Naive thymus-derived CD4-positive, alpha-beta T cell (primary cell): ENCODE measurements around the gene KRTAP4-8. TPM values are rescaled to one million over a fixed set of nuclear protein-coding genes. Genes with fewer than 3 reads are reported as not detected.
"Not testable (repeated sequence)": the region's sequence is repeated elsewhere in the genome, so short reads cannot be mapped to it uniquely, and the experiment has no call there.

Experiments
- ATAC-seq: fragments of 150-1000 bp; cut with Tn5 transposase; 2 replicates; pipeline ENCODE4 v1.10.0; 2021; ENCODE audit warnings: mild to moderate bottlenecking, moderate library complexity
- CTCF ChIA-PET: fragments of 350-600 bp; sonication (Branson Sonifier 250); formaldehyde crosslinking; loops from one replicate; lab custom pipeline; 2021; ENCODE audit warnings: antibody characterized with exemption; lab: Charles Lee
- POLR2A ChIA-PET: fragments of 350-600 bp; sonication (Branson Sonifier 250); formaldehyde crosslinking; loops from one replicate; lab custom pipeline; 2021; ENCODE audit warnings: antibody characterized with exemption, inconsistent platforms; lab: Charles Lee
- DNase-seq, 9 donors: peaks; one replicate each; pipeline versions ENCODE4 v3.0.0 to v3.0.0-alpha.2; 2020 to 2022; ENCODE audit warnings: mixed read lengths in 1 of 9
- H3K27ac ChIP-seq: one replicate; pipeline ENCODE4 v1.7.0; 2013; ENCODE audit warnings: mild to moderate bottlenecking, low read depth, low read length, moderate library complexity
- H3K27me3 ChIP-seq, 2 donors: one replicate each; pipeline ENCODE4 v1.7.0; 2013; ENCODE audit warnings: low read length in 2 of 2, mild to moderate bottlenecking in 2 of 2, moderate library complexity in 2 of 2; ENCODE audit not compliant: control insufficient read depth in 2 of 2, insufficient read depth in 2 of 2
- H3K36me3 ChIP-seq, 3 experiments: 1 replicate in 2 of 3; 2 replicates in 1 of 3; pipeline ENCODE4 v1.7.0; 2013; ENCODE audit warnings: low read length in 3 of 3, mild to moderate bottlenecking in 3 of 3, moderate library complexity in 1 of 3; ENCODE audit not compliant: insufficient read depth in 3 of 3, control insufficient read depth in 2 of 3
- H3K4me1 ChIP-seq, 2 donors: one replicate each; pipeline ENCODE4 v1.7.0; 2013; ENCODE audit warnings: low read length in 2 of 2, mild to moderate bottlenecking in 2 of 2, moderate library complexity in 1 of 2; ENCODE audit not compliant: control insufficient read depth in 2 of 2, insufficient read depth in 2 of 2
- H3K4me3 ChIP-seq: 2 replicates; pipeline ENCODE4 v1.7.0; 2013; ENCODE audit warnings: mild to moderate bottlenecking, low read length
- H3K9me3 ChIP-seq, 3 experiments: 1 replicate in 2 of 3; 2 replicates in 1 of 3; pipeline ENCODE4 v1.7.0; 2013; ENCODE audit warnings: low read length in 3 of 3; ENCODE audit not compliant: control insufficient read depth in 2 of 3
- H3K27ac Mint-ChIP-seq, 9 donors: one replicate each; pipeline ENCODE4 v1.8.0; 2020 to 2022; ENCODE audit warnings: mixed read lengths in 9 of 9, mild to moderate bottlenecking in 8 of 9, moderate library complexity in 5 of 9, inconsistent platforms in 2 of 9
- H3K27me3 Mint-ChIP-seq, 5 donors: one replicate each; pipeline ENCODE4 v1.8.0; 2021 to 2022; ENCODE audit warnings: mixed read lengths in 5 of 5, mild to moderate bottlenecking in 1 of 5
- H3K36me3 Mint-ChIP-seq, 5 donors: one replicate each; pipeline ENCODE4 v1.8.0; 2020 to 2022; ENCODE audit warnings: mixed read lengths in 5 of 5, mild to moderate bottlenecking in 3 of 5, inconsistent platforms in 1 of 5
- H3K4me1 Mint-ChIP-seq, 7 donors: one replicate each; pipeline ENCODE4 v1.8.0; 2020 to 2022; ENCODE audit warnings: mixed read lengths in 7 of 7, mild to moderate bottlenecking in 3 of 7, inconsistent platforms in 1 of 7
- H3K4me3 Mint-ChIP-seq, 10 donors: one replicate each; pipeline ENCODE4 v1.8.0; 2020 to 2022; ENCODE audit warnings: mild to moderate bottlenecking in 10 of 10, mixed read lengths in 10 of 10, moderate library complexity in 6 of 10, inconsistent platforms in 2 of 10
- H3K9me3 Mint-ChIP-seq, 11 donors: one replicate each; pipeline ENCODE4 v1.8.0; 2020 to 2022; ENCODE audit warnings: mixed read lengths in 11 of 11, mild to moderate bottlenecking in 4 of 11, inconsistent platforms in 1 of 11, moderate library complexity in 1 of 11
- intact Hi-C, 2 donors: fragments of 100-400 bp; cut with micrococcal nuclease; formaldehyde crosslinking; loops; one replicate each; pipeline ENCODE4 v1.15.1; 2023
- polyA plus RNA-seq, 2 donors: library from polyadenylated mRNA; unstranded; fragments of 300-500 nt; fragmentation: Illumina TruSeq; gene quantifications; one replicate each; pipeline ENCODE4 v1.2.3, GENCODE V29; 2021
- total RNA-seq, 6 experiments: library from RNA in 5 of 6; stranded (reverse) in 5 of 6; gene quantifications; 1 replicate in 5 of 6; 2 replicates in 1 of 6; pipeline ENCODE4 v1.2.3 and lab custom pipeline; 2021 to 2026

KRTAP4-8 gene
- total RNA-seq (not detected), polyA plus RNA-seq (not detected), total RNA-seq (lab: John Stamatoyannopoulos, UW) (not detected)

DNA sequence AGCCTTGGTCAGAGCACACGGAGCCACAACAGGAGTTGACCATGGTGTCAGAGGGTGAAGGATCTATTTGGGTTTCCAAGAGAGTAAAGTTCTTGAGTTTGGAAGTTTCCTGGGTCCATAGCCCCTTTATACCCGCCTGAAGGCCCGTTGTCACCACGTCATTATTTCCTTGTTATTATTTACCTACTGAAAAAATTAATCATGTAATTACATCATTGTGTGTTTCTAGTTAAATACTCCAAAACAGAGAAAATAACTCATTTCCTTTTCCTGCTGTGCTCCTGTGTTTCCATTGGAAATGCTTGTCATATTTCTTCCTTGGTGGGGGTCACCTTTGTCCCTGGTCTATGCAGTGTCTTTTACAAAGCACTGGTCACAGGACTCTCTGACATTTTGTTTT, at the start of gene KRTAP4-8:
KRTAP4-8 (minus strand) TSS at position 101 of the 400 bp plus-strand sequence; CDS start at position 43, 58 bp downstream.
- H3K27ac ChIP-seq: no peak within 1 kb of the TSS
- CTCF ChIA-PET: no interaction called here
- Mint-ChIP-seq H3K9me3 (peaks cover 0 to 4% (median 0%) of the 10 kb centered on the region in 11 donors), H3K4me3 (no peak within 1 kb of the TSS), H3K4me1 (peaks cover 0 to 26% (median 15%) of the 10 kb centered on the region in 7 donors), H3K27ac (no peak within 1 kb of the TSS), H3K27me3 (peaks cover 10 to 15% (median 11%) of the 10 kb centered on the region in 5 donors), H3K36me3 (peaks cover 0 to 5% (median 0%) of the 10 kb centered on the region in 5 donors)
- DNase-seq (no peak), ATAC-seq (no peak)
- no peaks in the 10 kb centered on the region for H3K36me3 ChIP-seq
- H3K27me3 ChIP-seq: no peaks in the 10 kb centered on the region
- no peak within 1 kb of the TSS for H3K4me3 ChIP-seq
- intact Hi-C loops: no loop called here
- H3K4me1 ChIP-seq: no peaks in the 10 kb centered on the region
- POLR2A ChIA-PET: no interaction called here
- no peaks in the 10 kb centered on the region for H3K9me3 ChIP-seq

GRCh38 chr17:41145261-41145660, 47.3 kb upstream of the KRTAP4-8 start:
- no peak for ATAC-seq
- no peak for DNase-seq
- Histone ChIP-seq H3K4me1 (no peaks in the 10 kb centered on the region), H3K4me3 (no peak overlapping the region), H3K36me3 (no peaks in the 10 kb centered on the region), H3K27me3 (no peaks in the 10 kb centered on the region), H3K9me3 (peaks cover 0 to 8% (median 0%) of the 10 kb centered on the region in 3 experiments), H3K27ac (no peak overlapping the region)
- Mint-ChIP-seq H3K4me3 (no peak overlapping the region), H3K27ac (no peak overlapping the region), H3K4me1 (peaks cover 0 to 8% (median 4%) of the 10 kb centered on the region in 7 donors), H3K9me3 (peaks cover 9 to 44% (median 21%) of the 10 kb centered on the region in 11 donors), H3K36me3 (peaks cover 0 to 26% (median 16%) of the 10 kb centered on the region in 5 donors), H3K27me3 (peaks cover 0 to 8% (median 0%) of the 10 kb centered on the region in 5 donors)
- CTCF ChIA-PET: no interaction called here
- intact Hi-C loops: no loop called here
- POLR2A ChIA-PET: no interaction called here

DNA sequence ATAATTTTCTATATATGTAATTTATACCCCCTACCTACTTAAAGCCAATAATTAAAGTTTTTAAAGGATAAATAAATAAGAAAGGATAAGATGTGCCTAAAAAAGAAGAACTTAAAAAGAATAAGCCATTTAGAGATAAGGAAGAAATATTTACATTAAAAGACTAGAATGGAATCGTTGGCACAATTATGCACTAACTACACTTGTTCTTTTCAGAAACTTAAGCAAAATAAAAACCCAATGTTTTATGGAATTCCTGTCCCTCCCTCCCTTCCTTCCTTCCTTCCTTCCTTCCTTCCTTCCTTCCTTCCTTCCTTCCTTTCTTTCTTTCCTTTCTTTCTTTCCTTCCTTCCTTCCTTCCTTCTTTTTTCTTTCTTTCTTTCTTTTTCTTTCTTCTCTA, 46.9 kb upstream of the KRTAP4-8 start:
- Histone ChIP-seq H3K27ac (no peak overlapping the region), H3K4me3 (no peak overlapping the region), H3K4me1 (no peaks in the 10 kb centered on the region), H3K27me3 (no peaks in the 10 kb centered on the region), H3K9me3 (peaks cover 0 to 11% (median 0%) of the 10 kb centered on the region in 3 experiments), H3K36me3 (no peaks in the 10 kb centered on the region)
- no peak for ATAC-seq
- H3K27ac Mint-ChIP-seq: no peak overlapping the region
- CTCF ChIA-PET: no interaction called here
- peaks cover 0 to 8% (median 0%) of the 10 kb centered on the region in 5 donors for H3K27me3 Mint-ChIP-seq
- peaks cover 0 to 27% (median 16%) of the 10 kb centered on the region in 5 donors for H3K36me3 Mint-ChIP-seq
- peaks cover 0 to 8% (median 4%) of the 10 kb centered on the region in 7 donors for H3K4me1 Mint-ChIP-seq
- POLR2A ChIA-PET: no interaction called here
- no peak for DNase-seq
- H3K4me3 Mint-ChIP-seq: no peak overlapping the region
- intact Hi-C loops: no loop called here
- peaks cover 9 to 47% (median 21%) of the 10 kb centered on the region in 11 donors for H3K9me3 Mint-ChIP-seq

DNA sequence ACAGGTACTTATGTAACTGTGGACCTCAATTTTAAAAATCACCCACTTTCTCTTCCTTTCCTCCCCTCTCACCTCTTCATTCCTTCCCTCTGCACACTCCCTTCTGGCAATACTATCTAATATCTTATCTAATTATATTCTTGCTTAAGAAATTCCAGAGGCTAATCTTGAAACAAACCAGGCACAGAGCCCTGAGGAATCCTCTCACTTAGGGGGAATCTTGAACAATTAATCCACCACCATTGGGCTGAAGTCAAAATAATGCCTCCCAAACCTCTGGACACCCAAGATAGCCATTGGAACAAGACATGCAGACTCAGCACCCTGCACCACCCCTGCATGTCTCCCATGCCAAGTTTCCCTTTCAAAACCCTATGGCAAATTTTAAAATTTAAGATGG, 43.4 kb upstream of the KRTAP4-8 start:
- Histone ChIP-seq H3K9me3 (peaks cover 0 to 11% (median 0%) of the 10 kb centered on the region in 3 experiments), H3K4me1 (no peaks in the 10 kb centered on the region), H3K27ac (no peak overlapping the region), H3K4me3 (no peak overlapping the region), H3K27me3 (no peaks in the 10 kb centered on the region), H3K36me3 (no peaks in the 10 kb centered on the region)
- intact Hi-C loops: no loop called here
- POLR2A ChIA-PET: no interaction called here
- Mint-ChIP-seq H3K27ac (no peak overlapping the region), H3K4me1 (peaks cover 0 to 6% (median 2%) of the 10 kb centered on the region in 7 donors), H3K36me3 (peaks cover 2 to 43% (median 28%) of the 10 kb centered on the region in 5 donors), H3K27me3 (peaks cover 0 to 5% (median 4%) of the 10 kb centered on the region in 5 donors), H3K9me3 (peaks cover 13 to 61% (median 29%) of the 10 kb centered on the region in 11 donors), H3K4me3 (no peak overlapping the region)
- DNase-seq (no peak), ATAC-seq (no peak)
- CTCF ChIA-PET: interaction anchor here (0.6 kb wide), 1 partner anchor 410 kb away, joined by 3 read pairs; no protein-coding TSS in a partner anchor

DNA sequence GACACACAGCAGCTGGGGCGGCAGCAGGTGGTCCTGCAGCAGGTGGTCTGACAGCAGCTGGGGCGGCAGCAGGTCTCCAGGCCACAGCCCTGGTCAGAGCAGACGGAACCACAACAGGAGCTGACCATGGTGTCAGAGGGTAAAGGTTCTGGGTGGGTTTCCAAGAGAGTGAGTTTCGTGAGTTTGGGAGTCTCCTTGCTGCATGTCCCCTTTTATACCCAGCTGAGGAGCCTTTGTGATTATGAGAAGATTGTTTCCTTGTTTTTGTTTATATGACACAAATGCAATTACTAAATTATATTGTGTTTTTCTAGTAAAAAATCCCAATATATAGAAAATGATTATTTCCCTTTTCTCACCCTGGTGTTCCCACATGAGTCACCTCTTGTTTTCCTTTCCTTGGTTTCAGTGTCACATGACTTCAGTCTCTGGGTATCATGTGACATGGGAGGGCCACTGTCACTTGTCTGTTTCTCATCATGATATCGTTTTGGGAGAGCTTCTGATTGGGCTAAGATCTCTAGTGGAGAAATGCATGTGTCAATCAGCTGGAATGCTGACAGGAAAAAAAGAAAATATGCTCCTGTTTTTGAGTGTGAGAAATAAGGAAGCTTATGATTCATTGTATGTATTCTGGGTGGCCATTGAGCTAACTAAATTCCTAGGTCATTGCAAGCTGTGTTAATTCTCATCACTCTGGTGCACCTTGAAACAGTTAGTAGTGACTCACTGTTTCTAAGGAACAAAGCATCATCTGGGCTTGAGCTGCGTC, 42.6 kb upstream of the KRTAP4-8 start, which contains the start of gene KRTAP4-6:
KRTAP4-6 (minus strand) TSS at position 185 of the 772 bp plus-strand sequence; CDS start at position 128, 57 bp downstream.
- H3K4me1 Mint-ChIP-seq: peaks cover 0 to 9% (median 1%) of the 10 kb centered on the region in 7 donors
- POLR2A ChIA-PET: interaction anchor here (0.5 kb wide), 1 partner anchor 1613 kb away, joined by 3 read pairs; no protein-coding TSS in a partner anchor

GRCh38 chr17:41139865-41140264, 41.9 kb upstream of the KRTAP4-8 start:
- H3K27ac ChIP-seq, H3K36me3 ChIP-seq, H3K27me3 ChIP-seq, CTCF ChIA-PET, H3K27me3 Mint-ChIP-seq, intact Hi-C loops, DNase-seq, ATAC-seq, POLR2A ChIA-PET, H3K4me1 ChIP-seq, H3K4me3 ChIP-seq, H3K4me3 Mint-ChIP-seq: not testable (repeated sequence)
- peaks cover 0 to 10% (median 1%) of the 10 kb centered on the region in 7 donors for H3K4me1 Mint-ChIP-seq
- H3K9me3 ChIP-seq: peaks cover 0 to 11% (median 0%) of the 10 kb centered on the region in 3 experiments
- H3K27ac Mint-ChIP-seq: peak overlapping the region in 1 of 9 donors; percentile 12
- H3K9me3 Mint-ChIP-seq: peaks cover 13 to 56% (median 29%) of the 10 kb centered on the region in 11 donors
- H3K36me3 Mint-ChIP-seq: peaks cover 2 to 43% (median 28%) of the 10 kb centered on the region in 5 donors

More for the DNA sequence above, 42.6 kb upstream of the KRTAP4-8 start, which contains the start of gene KRTAP4-6:
- peaks cover 13 to 61% (median 29%) of the 10 kb centered on the region in 11 donors for H3K9me3 Mint-ChIP-seq
- Histone ChIP-seq H3K4me3 (no peak within 1 kb of the TSS), H3K27ac (no peak within 1 kb of the TSS), H3K9me3 (peaks cover 0 to 11% (median 0%) of the 10 kb centered on the region in 3 experiments), H3K4me1 (no peaks in the 10 kb centered on the region), H3K36me3 (no peaks in the 10 kb centered on the region), H3K27me3 (no peaks in the 10 kb centered on the region)
- H3K27ac Mint-ChIP-seq: peak within 1 kb of the TSS in 1 of 9 donors; percentile 12
- no peak for ATAC-seq
- CTCF ChIA-PET: interaction anchor here (0.6 kb wide), 1 partner anchor 411 kb away, joined by 3 read pairs; no protein-coding TSS in a partner anchor
- intact Hi-C loops: no loop called here
- H3K27me3 Mint-ChIP-seq: peaks cover 0 to 5% (median 4%) of the 10 kb centered on the region in 5 donors
- no peak for DNase-seq
- H3K36me3 Mint-ChIP-seq: peaks cover 2 to 43% (median 28%) of the 10 kb centered on the region in 5 donors
- no peak within 1 kb of the TSS for H3K4me3 Mint-ChIP-seq
